DLD1 (cell line): ENCODE data around the gene AP1G2.
"Not testable (repeated sequence)": the region's sequence is repeated elsewhere in the genome, so short reads cannot be mapped to it uniquely, and the experiment has no call there.

Experiments
- in situ Hi-C: cut with HindIII; loops from 2 replicates; pipeline ENCODE4 v1.10.0; 2017; ENCODE audit warnings: low sequenced_read_pairs

Gene AP1G2

DNA sequence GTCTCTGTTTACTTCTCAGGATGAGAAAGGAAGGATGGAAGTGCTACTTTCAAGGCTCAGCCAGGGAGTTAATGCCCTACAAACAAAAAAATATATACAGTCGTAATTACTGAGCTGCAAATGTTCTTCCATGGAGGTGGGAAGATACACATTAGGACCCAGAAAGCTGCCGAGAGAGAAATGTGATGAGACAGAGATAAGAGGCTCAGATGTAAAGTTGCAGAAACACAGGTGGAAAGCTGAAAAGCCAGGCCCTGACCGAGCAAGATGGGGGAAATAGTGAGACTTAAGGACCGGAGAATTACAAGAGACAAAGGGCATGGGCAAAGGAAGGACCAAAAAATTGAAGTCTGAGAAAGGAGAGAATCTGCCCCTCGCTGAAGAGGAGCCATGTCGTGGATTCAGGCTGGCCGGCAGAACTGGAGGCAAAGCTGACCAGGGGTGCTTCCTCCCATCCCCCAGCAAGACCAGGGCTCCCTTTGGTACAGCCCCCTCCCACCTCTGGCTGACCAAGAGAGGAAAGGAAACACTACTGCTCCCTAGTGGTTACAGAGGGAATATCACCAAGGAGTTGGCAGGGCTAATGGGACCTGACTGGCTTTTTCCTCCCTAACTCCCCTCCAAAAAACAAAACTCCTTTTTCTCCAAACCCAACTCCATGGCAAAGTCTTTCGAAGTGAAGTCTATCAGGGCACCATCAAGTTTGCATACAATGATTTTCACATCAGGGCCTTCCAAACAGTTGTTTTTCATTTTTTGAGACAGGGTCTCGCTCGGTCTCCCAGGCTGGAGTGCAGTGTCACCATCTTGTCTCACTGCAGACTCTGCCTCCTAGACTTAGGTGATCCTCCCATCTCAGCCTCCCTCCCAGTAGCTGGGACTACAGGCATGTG lies 28.1 kb downstream of the AP1G2 start:
- in situ Hi-C loops = no loop called here

DNA sequence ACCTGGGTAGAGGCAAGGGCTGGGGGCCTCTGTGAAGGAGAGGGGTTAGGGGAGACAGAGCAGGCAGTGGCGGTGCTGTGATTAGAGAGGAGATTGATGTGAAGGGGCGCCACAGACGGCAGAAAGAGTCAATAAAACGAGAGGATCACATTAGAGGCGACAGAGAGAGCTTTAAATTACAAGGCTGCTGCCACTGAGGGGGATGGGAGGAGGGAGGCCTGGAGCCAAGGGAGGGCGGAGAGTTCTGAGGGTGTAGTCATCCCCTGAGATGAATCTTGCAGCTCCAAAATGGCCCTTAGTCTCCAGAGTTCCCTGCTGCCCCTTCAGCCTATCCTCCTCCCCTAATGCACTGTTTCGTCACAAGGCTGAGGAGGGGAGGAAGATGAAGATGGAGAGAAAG lies 28.8 kb downstream of the AP1G2 start:
- in situ Hi-C loops = no loop called here

DNA sequence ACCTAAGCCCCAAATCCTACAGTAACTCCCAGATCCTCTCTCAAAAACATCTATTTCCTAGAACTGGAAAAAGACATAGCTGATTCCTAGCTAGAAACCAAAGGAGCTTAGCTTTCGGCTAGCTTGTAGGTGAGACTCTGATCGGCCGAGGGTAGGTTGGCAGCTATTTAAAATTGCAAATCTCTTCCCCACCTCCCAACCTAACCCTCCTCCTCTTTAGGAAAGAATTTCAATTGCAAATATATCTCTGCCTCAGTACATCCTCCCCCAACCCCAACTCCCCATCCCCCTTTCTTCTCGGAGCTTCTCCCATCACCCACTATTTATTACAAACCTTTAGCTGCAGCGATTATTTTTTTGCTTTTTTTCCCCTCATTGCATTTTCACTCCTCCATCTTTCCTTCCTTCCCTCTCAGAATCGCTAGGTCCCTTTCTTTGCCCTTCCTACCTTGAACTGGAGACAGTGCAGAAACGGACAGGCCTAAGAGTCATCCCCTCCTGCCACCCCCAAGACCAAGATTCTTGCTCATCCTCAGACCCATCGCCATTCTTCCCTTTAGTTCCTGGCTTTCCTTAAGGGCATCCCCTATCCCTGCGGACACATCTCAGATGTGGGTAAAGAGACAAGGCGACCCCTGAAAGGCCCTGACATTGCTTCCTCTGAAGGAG lies 29.4 kb downstream of the AP1G2 start:
- in situ Hi-C loops = no loop called here

DNA sequence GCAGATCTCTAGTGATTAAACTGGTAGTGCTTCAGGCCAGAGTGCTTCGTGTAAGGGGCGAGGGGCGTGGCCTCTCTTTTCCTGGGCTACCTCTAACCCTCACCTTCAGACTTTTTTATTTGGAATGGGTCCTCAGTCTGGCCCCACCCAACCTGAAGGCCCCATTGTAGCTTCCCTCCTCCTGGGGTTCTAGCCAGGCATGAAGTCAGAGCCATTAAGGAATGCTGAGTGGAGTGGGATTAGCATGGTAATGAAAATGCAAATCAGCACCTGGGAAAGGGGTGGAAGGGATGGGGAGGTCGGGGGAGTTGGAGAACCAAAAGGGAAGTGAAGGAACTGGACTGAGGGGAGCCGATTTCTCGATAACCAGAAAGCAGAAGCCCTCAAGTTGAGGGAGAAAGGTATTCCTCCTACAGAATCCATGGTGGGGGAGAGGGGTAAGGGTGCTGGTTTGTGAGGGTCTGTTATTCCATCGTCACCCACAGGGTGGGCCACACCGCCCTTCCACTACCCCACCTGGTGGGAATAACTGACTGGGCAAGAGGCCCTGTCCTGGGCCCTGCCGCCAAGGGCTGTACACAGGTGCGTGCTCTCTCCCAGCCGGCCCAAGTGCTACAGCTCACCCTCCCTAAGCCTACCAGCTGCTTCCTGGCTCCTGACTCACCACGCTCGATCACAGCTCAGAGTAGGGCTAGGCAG lies 30.1 kb downstream of the AP1G2 start:
- in situ Hi-C loops = no loop called here

DNA sequence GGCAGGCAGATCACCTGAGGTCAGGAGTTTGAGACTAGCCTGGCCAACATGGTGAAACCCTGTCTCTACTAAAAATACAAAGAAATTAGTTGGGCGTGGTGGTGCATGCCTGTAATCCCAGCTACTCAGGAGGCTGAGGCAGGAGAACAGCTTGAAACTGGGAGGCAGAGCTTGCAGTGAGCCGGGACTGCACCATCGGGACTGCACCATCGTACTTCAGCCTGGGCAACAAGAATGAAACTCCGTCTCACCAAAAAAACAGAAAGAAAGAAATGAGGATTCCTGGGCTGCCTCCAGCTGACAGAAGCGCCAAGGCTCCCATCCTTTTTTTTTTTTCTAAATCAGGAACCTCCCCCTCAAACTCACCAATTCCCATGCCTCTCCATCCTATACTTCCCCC lies 30.7 kb downstream of the AP1G2 start:
- in situ Hi-C loops = not testable (repeated sequence)

DNA sequence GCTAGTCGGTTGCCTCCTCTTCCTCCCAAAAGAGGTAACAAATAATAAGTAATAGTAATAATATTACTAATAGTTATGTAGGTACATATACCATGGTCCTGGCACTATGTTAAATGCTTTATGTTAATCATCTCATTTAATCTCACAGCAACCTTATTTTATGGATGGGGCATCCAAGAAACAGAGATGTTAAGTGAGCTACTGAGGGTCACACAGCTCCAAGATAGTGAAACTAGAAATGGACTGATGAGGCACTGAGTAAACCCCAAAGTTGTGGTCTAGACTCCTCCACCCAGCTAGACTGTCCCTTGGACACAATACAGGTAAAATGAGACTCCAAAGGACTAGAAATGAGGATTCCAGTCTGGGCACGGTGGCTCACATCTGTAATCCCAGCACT lies 31.1 kb downstream of the AP1G2 start:
- in situ Hi-C loops = no loop called here

DNA sequence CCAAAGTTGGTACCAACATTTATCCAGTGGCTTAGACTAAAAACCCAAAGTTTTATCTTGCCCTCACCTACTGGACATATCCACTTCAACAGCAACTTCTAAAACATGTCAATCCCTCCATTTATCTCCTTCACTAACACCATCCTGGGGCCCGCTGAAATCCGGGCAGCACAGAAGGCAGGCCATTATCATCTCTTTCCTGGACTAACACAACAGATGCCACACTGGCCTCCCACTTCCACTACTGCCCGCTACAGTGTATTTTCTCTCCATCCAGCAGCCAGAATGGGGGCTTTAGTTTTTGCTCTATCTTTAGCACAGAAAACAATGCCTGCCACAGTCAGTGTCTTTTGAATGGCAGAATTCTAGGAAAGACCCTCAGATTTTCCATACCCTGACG lies 31.6 kb downstream of the AP1G2 start:
- in situ Hi-C loops = no loop called here

DNA sequence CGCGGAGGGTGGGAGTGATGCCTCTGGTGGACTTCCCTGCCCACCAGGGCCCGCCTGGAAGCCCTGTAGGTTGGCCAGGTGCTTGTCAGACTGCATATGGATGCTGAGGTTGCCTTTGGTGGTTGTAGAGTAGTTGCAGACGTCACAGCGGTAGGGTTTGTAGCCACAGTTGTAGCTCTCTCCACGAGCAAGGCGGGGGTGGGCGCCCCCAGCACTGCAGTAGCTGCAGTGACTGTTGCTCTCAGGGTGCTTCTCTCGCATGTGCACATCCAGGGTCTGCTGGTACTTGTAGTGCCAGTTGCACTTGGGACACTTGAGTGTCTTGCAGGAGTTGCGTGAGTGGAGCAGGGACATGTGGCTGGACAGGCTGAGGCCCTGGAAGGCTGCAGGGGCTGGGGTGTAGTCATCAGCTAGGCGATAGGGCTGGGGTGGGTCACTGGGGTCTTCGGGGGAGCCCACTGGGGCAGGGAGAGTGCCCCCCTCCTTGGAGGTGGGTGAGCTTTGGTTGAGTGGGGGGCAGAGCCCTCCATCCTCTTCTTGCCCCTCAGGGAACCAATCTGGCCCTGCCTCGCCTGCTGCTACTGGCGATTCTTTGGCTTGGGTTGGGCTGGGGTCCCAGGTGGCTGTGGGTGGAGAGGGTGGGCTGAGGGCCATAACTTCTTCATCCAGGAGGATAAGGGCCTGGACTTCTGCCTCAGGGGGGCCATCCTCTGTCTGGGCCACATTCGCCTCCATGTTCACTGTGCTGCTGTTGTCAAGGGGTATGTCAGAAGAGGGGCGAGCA lies 33.7 kb downstream of the AP1G2 start:
- in situ Hi-C loops = loop anchor here (5.0 kb wide), 1 partner anchor 87 kb away; no protein-coding TSS in a partner anchor

DNA sequence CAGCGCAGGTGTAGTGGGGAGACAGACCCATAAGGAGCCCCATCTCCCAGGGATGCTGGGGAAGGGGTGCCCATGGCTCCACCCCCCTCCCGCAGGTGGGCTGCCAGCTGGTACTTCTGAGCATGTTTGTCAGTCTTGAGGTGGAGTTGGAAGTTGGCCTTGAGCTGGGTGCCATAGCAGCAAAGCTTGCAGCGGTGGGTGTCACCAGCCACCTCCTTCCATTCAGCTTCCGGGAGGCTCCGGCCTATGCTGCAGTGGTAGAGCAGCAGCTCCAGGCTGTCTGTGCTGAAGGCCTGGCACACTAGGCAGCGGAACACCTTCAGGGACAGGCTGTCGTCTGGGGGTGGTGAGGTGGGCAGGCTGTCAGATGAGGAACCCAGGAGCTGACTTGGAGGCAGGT lies 34.9 kb downstream of the AP1G2 start:
- in situ Hi-C loops = loop anchor here (5.0 kb wide), 1 partner anchor 85 kb away; no protein-coding TSS in a partner anchor

DNA sequence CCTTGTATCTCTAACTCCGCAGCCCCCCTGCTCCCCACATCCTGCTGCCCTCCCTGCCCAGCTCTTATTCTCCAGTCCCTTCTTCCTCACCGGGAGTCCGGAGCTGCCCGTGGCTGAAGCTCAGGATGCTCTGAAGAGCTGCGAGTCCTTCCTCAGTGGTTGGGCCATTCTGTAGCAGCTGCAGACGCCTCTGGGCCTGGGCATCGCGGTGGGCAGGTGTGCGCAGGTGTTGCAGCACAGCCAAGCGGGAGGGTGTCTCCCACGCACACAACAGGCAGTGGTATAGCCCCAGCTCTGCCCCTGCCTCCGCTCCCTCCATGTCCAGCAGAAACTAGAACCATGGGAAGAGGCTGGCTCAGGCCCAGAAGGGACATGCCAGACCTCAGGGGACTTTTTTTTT lies 36.2 kb downstream of the AP1G2 start:
- in situ Hi-C loops = loop anchor here (5.0 kb wide), 1 partner anchor 84 kb away; no protein-coding TSS in a partner anchor

DNA sequence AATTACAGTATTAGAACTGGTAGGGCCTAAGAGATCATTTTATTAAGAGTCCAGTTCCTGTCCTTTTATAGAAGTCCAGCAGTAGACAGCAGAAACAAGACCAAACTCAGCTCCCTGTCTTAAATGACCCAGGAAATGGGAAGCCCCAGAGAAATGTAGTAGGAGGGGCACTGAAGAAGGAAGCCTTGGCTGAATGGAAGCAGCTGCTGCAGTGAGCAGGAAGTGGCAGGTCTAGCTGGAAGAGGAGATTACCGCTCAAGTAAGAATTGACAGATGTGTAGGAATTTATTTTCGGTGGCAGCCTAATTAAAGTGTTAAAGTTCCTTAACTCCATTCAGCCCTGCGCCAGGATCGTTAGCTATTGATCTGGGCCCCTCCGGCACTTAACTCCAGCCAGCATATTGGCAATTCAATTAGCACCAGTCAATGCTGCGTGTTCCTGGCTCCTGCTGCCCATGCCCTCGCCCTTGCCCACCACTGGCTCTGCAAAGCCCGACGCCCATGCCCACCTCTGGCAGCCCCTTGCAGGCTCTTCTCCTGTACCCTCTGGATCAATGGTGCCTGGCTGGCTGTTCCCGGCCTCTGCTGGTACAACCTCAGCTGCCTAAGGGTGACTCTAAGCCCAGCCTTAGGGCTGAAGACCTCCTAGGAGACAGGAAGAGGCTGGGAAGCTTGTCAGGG lies 37.1 kb downstream of the AP1G2 start:
- in situ Hi-C loops = loop anchor here (5.0 kb wide), 1 partner anchor 83 kb away; no protein-coding TSS in a partner anchor

DNA sequence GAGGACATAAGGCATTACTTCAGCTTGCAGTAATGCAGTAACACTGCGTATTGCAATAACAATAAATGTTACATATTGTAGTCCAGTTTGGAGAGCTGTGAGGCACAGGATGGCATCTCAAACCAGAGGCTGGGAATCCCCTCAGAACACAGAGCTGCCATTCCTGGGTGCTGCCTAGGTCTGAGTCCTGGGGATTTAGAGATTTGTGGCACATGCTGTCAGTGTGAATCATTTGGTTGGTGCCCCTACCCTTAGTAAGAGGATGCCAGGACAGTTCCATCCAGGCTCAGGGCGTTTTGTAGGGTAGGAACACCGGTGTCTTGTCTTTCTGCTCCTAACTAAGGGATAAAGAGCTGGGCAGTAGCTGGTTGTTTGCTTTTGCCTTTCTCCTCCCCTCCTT lies 38.6 kb downstream of the AP1G2 start:
- in situ Hi-C loops = no loop called here

DNA sequence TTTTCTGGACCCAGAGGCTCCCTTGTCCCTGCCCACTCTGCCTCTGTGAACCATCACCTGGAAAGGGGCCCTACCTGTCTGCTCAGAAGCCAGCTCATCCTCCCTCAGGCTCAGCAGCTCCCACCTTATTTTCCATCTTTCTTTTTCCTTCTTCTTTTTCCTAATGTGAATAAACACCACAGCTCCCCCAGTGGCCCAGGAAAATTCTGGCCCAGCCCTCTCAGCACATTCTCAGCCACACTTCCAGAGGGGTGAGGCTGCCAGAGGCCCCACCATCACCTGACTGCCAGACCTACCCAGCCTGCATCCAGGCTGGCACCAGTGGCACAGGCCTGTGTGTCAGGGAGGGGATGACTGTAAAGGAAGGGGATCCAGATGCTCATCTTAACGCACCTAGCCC lies 39.0 kb downstream of the AP1G2 start:
- in situ Hi-C loops = no loop called here

DNA sequence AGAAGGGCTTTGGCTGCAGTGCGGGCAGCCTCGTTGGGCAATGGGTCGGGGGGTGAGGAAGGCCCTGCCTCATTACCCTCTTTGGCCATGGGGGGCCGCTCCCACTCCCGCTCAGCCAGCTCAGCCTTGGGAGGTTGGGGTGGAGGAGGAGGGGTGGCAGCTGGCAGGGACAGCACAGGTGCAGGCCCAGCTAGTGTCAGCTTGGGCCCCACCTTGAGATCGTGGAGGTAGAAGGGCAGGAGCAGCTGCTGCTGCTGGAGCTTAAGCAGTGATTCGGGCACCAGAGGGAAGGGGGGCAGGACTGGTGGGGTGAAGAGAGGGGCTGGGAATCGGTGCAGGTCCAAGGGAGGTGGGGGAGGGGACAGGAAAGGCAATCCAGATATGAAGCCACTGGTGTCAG lies 42.0 kb downstream of the AP1G2 start:
- in situ Hi-C loops = no loop called here

DNA sequence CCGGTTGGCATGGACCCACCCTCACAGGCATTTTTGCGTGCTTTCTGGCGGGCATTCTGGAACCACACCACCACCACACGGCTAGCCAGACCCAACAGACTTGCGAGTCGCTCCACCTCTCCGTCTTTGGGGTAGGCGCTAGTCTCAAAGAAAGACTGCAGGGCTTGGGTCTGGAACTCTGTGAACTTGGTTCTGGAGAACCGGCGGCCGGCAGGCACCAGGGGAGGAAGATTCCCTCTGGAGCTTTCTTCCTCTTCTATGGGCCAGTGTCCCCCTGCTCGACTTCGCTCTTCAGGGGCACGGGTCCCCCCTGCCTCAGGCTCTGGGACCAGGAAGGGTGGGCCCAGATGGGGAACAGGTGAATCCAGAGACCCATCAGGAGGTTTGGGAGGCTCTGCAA lies 42.6 kb downstream of the AP1G2 start:
- in situ Hi-C loops = no loop called here

DNA sequence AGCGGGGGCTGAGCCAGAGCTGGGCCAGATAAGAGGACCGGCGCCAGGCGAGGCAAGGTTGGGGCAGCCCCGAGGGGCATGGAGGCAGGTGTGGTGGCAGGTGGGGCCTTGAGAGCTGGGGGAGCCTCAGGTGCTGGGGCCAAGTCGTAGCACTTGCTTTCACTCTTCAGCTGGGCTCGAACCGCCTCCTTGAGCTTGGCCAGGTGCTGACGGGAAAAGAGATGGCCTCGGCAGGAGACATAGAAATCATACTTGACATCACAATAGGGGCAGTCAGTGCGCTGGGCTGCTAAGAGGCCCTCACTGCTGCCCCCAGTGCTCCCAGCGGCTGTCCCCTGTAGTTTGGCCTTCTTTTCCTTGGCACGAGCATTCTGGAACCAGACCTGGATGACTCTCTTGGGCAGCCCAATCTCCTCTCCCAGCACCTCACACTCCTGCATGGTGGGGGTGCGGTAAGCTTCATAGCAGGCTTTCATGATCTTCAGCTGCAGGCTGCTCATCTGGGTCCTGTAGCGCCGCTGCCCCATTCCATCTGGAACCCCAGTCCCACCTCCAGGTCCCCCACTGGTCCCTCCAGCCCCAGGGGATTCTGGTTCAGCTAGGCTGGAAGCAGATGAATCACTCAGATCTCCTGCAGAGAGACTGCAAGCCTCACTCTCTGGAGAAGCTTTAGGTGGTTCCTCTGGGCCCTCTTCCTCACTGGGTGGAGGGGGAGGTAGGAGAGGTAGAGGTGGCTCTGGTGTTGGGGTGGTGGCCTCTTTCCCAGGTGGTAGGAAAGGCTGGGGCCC lies 44.2 kb downstream of the AP1G2 start:
- in situ Hi-C loops = no loop called here

DNA sequence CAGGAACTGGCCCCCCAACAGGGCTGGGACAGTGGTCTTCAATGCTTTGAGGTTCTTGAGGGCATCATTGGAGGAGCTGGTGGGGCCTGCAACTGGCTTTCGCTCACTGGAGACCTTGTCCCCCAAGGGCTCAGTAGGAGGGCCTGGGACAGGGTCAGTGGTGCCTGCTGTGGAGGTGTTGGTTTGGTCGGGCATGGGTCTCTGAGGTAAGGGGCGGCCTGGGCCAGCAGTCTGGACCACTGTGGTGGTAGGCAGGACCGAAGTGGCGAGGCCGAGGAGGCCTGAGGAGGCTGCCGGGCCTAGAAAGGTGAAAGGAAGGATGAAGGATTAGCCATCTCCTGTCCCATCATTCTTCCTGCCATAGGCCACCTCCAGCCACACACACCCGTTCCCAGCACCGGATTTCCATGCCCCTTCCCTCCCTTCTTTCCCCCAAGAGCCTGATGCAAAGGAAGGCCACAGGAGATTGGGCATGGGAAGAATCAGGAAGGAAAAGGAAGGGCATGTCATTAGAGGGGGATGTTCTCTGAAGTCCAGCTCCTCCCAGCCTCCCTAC lies 44.9 kb downstream of the AP1G2 start:
- in situ Hi-C loops = no loop called here

DNA sequence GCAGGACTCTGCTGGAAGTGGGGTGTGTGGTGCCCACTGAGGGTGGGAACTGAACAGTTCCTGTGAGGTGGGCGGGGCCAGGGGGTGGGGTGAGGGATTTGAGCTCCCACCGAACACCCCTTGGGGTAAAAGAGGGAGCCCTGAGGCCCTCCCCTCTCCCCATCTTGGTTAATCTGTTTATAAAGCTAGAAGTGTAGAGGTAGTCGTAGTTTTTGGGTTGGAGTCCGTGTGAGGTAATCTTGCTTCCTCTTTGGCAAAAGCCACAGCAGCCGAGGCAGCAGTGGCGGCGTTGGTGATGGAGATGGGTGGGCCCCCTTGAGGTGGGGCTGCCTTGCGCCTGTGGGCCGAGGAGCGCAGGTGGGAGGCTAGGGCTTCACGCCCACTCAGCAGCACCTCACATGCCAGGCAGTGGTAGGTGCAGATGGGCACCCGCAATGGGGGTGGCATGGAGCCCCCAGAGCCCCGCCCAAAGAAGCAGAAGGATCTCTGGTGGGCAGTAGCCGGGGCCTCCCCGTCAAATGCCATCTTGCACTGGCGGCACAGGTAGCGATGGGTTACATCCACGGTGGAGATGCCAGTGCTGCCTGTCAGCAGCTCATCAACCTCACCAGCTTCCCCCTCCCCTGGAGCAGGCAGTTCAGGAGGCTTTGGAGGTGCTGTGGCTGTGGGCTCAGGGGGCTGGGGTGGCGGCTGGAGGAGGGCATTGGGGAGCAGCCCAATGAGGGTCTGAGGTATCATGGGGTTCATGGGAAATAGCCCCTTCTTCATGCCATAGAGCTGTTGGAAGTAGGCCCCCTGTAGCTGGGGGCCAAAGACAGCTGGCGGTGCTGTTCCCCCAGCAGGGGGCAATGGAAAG lies 45.6 kb downstream of the AP1G2 start:
- in situ Hi-C loops = no loop called here
